ENCODE measurements around the gene PCAT6. TPM values are rescaled to one million over a fixed set of nuclear protein-coding genes. Genes with fewer than 3 reads are reported as not detected.

PCAT6 gene
- total RNA-seq, 2 experiments from 2014 or later, result 0.91 to 1.3 TPM

DNA sequence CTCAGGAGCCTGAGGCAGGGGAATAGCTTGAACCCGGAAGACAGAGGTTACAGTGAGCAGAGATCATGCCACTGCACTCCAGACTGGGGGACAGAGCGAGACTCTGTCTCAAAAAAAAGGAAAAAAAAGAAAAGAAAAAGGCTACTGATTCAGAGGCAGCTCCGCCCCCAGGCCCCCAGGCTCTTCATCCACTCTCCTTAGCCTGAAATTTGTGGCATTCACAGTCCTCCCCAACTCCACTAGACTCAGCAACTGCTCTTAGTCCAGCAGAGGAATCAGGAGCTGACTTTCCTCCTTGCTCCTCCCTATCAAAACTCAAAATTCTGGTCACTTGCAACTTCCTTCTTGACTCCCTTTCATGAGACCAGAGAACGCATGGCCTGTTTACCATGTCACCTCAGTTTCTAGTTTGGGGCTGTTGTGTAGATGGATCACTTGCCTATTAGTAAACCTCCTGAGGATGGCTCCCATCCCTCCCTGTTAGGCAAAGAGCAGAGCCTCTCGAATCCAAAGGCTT, 27.1 kb downstream of the PCAT6 start:
- POLR2A ChIA-PET, result no interaction called here
- H3K27ac ChIP-seq (ENCODE audit: low read depth in 1 of 2, low read length in 2 of 2), result no peak overlapping the region
- H3K4me3 ChIP-seq (ENCODE audit: low read length), result no peak overlapping the region
- Mint-ChIP-seq H3K27me3 (no peaks in the 10 kb centered on the region), H3K4me3 (no peak overlapping the region), H3K9me3 (no peaks in the 10 kb centered on the region), H3K4me1 (ENCODE audit: low read depth) (peaks cover 32% of the 10 kb centered on the region), H3K27ac (no peak overlapping the region), H3K36me3 (ENCODE audit: low read depth) (no peaks in the 10 kb centered on the region)
- H3K4me1 ChIP-seq (ENCODE audit: insufficient read depth, low read length), result peaks cover 35% of the 10 kb centered on the region
- no peak for DNase-seq
- H3K36me3 ChIP-seq (ENCODE audit: insufficient read depth, low read length), result no peaks in the 10 kb centered on the region
- TF ChIP-seq, protein P1, sequence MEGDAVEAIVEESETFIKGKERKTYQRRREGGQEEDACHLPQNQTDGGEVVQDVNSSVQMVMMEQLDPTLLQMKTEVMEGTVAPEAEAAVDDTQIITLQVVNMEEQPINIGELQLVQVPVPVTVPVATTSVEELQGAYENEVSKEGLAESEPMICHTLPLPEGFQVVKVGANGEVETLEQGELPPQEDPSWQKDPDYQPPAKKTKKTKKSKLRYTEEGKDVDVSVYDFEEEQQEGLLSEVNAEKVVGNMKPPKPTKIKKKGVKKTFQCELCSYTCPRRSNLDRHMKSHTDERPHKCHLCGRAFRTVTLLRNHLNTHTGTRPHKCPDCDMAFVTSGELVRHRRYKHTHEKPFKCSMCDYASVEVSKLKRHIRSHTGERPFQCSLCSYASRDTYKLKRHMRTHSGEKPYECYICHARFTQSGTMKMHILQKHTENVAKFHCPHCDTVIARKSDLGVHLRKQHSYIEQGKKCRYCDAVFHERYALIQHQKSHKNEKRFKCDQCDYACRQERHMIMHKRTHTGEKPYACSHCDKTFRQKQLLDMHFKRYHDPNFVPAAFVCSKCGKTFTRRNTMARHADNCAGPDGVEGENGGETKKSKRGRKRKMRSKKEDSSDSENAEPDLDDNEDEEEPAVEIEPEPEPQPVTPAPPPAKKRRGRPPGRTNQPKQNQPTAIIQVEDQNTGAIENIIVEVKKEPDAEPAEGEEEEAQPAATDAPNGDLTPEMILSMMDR (IDR thresholded peaks at IDR 0.05), result no peak
- no peaks in the 10 kb centered on the region for H3K27me3 ChIP-seq (ENCODE audit: control insufficient read depth in 1 of 2, insufficient read depth in 2 of 2, low read length in 2 of 2)
- intact Hi-C loops (cut with DNase I, micrococcal nuclease), result no loop called here
- no peaks in the 10 kb centered on the region for H3K9me3 ChIP-seq (ENCODE audit: control insufficient read depth in 1 of 2, insufficient read depth in 1 of 2, low read length in 2 of 2)
- no peak for ATAC-seq (ENCODE audit: poor library complexity)
- CTCF ChIA-PET, result no interaction called here

DNA sequence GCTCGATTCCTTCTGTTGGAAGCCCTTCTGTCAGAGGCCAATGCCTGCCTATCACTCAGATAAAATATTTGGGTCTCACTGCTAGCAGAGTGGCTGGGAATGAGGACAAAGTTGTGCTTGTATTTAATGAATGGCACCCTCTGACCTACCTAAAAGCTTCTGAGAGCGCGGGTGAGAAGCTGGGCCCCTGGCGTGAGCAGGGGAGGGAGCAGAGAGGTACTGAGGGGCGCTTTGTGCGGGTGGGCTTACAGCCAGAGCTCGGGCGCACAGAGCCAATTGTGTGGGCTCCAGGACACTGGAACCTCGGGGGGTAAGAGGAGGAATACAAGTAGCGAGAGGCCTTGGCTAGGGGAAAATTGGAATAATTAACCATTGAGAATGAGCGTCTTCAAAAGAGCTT, 32.3 kb downstream of the PCAT6 start:
- Histone ChIP-seq H3K27ac (ENCODE audit: low read depth in 1 of 2, low read length in 2 of 2) (no peak overlapping the region), H3K36me3 (ENCODE audit: insufficient read depth, low read length) (no peaks in the 10 kb centered on the region), H3K4me3 (ENCODE audit: low read length) (no peak overlapping the region), H3K9me3 (ENCODE audit: control insufficient read depth in 1 of 2, insufficient read depth in 1 of 2, low read length in 2 of 2) (no peaks in the 10 kb centered on the region), H3K27me3 (ENCODE audit: control insufficient read depth in 1 of 2, insufficient read depth in 2 of 2, low read length in 2 of 2) (no peaks in the 10 kb centered on the region), H3K4me1 (ENCODE audit: insufficient read depth, low read length) (no peaks in the 10 kb centered on the region)
- Mint-ChIP-seq H3K27me3 (no peaks in the 10 kb centered on the region), H3K36me3 (ENCODE audit: low read depth) (no peaks in the 10 kb centered on the region), H3K4me1 (ENCODE audit: low read depth) (peaks cover 1% of the 10 kb centered on the region), H3K4me3 (no peak overlapping the region), H3K9me3 (no peaks in the 10 kb centered on the region), H3K27ac (no peak overlapping the region)
- DNase-seq (no peak), ATAC-seq (ENCODE audit: poor library complexity) (no peak)
- TF ChIP-seq, protein P1 (IDR thresholded peaks at IDR 0.05), result no peak
- CTCF ChIA-PET, result no interaction called here
- POLR2A ChIA-PET, result no interaction called here
- intact Hi-C loops (cut with DNase I, micrococcal nuclease), result no loop called here

DNA sequence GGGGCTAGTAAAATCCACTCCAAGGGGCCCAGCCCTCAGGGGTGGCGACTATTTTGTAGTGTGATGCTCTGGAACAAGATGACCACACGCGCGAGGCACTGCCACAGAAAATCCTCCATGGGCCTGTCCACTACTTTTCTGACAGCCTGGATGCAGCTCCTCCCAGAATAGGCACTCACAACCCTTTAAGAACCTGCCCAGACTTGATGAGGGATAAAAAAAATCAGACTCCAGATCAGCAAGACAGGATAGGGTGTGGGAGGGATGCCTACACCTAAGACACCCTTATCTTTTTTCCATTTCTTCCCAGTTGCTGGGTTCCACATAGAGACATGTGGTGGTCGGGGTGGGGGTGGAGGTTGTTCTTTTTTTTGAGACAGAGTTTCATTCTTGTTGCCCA, 33.5 kb downstream of the PCAT6 start:
- POLR2A ChIA-PET, result no interaction called here
- no peak overlapping the region for H3K27ac Mint-ChIP-seq

More for the DNA sequence above, 33.5 kb downstream of the PCAT6 start:
- intact Hi-C loops (cut with DNase I, micrococcal nuclease), result no loop called here
- no peak for ATAC-seq (ENCODE audit: poor library complexity)
- Mint-ChIP-seq H3K9me3 (no peaks in the 10 kb centered on the region), H3K4me1 (ENCODE audit: low read depth) (no peaks in the 10 kb centered on the region), H3K27me3 (no peaks in the 10 kb centered on the region), H3K36me3 (ENCODE audit: low read depth) (no peaks in the 10 kb centered on the region), H3K4me3 (no peak overlapping the region)
- Histone ChIP-seq H3K9me3 (ENCODE audit: control insufficient read depth in 1 of 2, insufficient read depth in 1 of 2, low read length in 2 of 2) (no peaks in the 10 kb centered on the region), H3K27me3 (ENCODE audit: control insufficient read depth in 1 of 2, insufficient read depth in 2 of 2, low read length in 2 of 2) (no peaks in the 10 kb centered on the region), H3K4me1 (ENCODE audit: insufficient read depth, low read length) (no peaks in the 10 kb centered on the region), H3K4me3 (ENCODE audit: low read length) (no peak overlapping the region), H3K27ac (ENCODE audit: low read depth in 1 of 2, low read length in 2 of 2) (no peak overlapping the region), H3K36me3 (ENCODE audit: insufficient read depth, low read length) (no peaks in the 10 kb centered on the region)
- CTCF ChIA-PET, result no interaction called here
- TF ChIP-seq, protein P1 (IDR thresholded peaks at IDR 0.05), result no peak
- no peak for DNase-seq
